CD4-positive, alpha-beta T cell treated with Interleukin-15 for 4 hours (primary cell): Measurements from ENCODE around the gene VARS1.
"Not testable (repeated sequence)": the region's sequence is repeated elsewhere in the genome, so short reads cannot be mapped to it uniquely, and the experiment has no call there.

Experiments
- DNase-seq: peaks from one replicate; pipeline ENCODE4 v3.0.0-alpha.2; 2020; ENCODE audit warnings: low spot score

Gene VARS1

GRCh38 chr6:31794294-31794865 lies 1.2 kb downstream of the VARS1 start:
- DNase-seq, result no peak

DNA sequence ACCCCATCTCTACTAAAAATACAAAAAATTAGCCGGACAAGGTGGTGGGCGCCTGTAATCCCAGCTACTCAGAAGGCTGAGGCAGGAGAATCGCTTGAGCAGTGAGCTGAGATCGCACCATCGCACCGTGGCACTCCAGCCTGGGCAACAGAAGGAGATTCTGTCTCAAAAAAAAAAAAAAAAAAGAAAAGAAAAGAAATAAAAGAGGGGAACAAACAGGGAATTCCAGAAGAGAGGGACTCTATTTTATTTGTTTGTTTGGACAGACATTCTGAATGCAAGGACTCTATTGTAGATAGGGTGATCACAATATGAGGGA lies 1.7 kb downstream of the VARS1 start:
- not testable (repeated sequence) for DNase-seq

DNA sequence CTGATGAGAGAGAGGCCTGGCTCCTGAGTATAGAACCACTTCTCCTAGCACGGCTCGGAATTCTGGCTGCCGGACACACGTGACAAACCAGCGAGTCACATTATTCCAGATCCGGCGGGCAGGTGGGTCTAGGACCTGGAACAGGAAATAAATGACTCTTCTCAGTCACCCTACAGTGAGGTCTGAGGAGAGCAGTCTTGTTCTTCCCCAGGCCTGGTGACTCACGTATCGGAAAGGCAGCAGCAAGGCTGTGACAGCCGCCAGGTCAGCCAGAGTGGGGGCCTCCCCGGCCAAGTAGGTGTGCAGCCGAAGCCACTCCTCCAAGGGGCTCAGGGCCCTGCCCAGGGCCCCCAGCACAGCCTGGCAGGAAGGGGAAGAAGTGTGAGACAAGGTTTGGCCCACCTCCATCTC lies 2.8 kb downstream of the VARS1 start:
- DNase-seq, result no peak

GRCh38 chr6:31792090-31792374 lies 3.5 kb downstream of the VARS1 start:
- DNase-seq, result no peak

- no peak for DNase-seq
Observed at GRCh38 chr6:31791324-31792089, 4.0 kb downstream of the VARS1 start.

DNA sequence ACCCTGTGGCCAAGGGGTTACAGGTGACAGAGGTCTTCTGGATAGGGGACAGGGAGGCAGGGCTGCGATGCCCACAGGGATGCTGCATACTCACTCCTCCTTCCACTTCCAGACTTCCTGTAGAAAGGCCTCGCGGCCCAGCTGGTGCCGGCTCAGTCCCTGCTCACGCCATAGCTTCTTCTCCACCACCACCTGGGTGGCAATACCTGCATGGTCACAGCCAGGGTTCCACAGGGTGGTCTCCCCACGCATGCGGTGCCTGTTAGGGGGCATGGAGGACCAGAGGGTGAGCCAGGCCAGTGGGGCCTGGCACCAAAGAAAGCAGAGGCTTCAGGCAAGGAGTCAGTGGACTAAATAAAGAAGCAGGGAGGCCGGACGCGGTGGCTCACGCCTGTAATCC lies 10.1 kb downstream of the VARS1 start:
- DNase-seq, result no peak

GRCh38 chr6:31784098-31784925 lies 11.2 kb downstream of the VARS1 start:
- no peak for DNase-seq

DNA sequence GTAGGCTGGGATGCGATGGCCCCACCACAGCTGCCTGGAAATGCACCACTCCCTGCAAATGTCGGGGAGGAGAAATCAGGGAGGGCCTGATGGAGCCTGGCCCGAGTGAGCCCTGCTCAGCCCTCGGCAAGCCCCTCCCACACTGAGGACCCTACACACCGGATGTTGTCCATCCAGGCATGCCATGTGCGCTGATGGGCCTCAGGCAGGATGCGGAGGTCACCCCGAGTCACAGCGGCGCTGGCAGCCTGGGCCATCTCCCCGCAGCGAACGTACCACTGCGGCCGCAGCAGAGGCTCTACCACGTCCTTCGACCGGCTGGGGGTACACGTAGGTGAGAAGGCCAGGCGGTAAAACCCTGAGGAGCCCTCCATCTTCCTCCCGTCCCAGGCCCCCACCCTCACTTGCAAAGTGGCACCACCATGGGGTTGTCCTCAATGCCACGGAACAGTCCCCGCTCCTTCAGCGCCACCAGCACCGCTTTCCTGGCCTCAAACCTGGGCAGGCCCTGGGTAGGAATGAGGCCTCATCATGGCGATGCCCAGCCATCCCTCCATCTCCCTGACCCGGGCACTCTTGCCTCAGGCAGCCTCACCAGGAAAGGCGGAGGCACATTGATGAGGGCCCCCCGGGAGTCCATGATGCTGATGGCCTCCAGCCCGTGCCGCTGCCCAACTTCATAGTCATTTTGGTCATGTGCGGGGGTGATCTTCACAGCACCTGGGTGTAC lies 13.3 kb downstream of the VARS1 start:
- no peak for DNase-seq

DNA sequence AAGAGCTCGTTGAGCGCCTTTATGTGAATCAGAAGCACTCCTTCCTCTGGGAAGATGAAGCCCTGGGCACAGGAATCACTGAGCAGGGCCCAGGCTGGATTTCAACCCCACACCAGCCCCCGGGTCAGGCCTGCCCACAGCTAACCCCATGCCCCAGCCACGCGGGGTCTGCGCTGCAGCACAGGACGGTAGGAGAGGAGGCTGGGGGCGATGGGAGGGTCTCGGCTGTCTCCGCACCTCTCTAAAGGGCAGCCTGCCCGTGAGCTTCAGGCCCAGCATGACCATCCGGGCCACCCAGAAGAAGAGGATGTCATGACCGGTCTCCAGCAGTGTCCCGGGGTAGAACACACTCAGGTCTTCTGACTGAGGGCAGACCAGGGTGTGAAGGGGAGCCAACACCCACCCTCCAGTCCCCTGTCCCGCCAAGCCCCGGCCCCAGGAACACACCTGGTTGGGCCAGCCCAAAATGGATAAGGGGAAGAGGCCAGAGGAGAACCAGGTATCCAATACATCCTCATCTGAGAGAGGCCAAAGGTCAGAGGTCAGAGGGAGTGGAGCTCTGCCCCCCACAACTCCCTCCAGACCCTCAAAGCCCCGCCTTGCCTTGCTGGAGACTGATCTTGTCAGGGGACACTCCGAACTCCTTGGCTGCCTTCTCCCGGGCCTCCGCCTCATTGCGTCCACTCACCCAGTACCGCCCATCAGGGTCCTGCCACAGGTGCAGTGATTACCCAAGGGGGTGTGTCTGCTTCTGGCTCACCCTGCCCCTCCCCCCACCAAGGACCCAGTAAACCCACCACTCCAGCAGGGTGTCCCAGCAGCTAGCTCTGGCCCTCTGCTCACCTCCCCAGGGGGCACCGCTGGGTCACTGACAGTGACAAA lies 14.1 kb downstream of the VARS1 start:
- no peak for DNase-seq

DNA sequence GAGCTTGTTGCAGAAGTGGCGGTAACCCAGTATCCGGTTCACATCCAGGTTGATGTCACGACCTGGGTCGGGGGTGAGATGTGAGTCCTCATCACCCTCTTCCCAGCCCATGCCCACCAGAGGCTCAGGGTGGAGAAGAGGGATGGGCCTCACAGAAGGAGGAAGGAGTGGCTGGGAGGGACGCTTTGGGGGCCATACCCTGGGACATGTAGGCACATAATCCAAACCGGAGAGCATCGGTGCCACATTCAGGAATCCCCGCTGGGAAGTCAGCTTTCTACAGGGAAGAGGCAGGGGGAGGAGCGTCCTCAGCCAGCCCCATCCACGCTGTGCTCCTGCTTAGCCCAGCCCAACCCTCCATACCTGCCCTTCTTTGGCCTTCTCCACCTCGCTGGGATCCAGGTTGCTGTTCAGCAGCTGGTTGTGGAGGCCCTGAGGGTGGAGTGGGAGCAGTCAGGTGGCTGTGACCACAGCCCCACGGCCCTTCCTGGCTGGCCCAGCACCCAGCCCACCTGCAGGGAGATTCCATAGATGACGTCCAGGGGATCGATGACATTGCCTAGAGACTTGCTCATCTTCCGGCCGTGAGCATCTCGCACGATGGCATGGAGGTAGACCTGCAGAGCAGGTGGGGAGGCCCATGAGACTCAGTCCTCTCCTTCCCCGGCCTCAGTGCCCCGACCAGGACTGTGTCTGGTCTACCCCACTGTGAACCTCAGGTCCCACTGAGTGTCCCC lies 14.9 kb downstream of the VARS1 start:
- no peak for DNase-seq

DNA sequence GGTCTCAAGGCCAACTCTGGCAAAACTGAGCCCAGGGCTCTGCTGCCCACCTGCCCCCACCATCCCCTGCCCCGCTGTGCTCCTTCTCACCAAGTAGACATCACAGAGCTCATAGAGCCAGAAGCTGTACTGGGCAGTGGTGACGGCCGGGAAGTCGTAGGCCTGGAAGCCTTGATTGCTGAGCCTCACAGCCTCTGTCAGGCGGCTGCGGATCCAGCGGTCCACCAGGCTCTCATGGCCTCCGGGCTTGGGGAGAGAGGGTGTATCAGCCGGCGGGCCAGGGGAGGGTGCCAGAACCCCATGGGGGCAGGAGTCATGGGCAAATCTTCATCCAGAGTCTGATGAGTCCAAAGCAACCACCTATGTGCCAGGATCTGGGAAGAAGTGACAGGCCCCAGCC lies 15.6 kb downstream of the VARS1 start:
- no peak for DNase-seq

DNA sequence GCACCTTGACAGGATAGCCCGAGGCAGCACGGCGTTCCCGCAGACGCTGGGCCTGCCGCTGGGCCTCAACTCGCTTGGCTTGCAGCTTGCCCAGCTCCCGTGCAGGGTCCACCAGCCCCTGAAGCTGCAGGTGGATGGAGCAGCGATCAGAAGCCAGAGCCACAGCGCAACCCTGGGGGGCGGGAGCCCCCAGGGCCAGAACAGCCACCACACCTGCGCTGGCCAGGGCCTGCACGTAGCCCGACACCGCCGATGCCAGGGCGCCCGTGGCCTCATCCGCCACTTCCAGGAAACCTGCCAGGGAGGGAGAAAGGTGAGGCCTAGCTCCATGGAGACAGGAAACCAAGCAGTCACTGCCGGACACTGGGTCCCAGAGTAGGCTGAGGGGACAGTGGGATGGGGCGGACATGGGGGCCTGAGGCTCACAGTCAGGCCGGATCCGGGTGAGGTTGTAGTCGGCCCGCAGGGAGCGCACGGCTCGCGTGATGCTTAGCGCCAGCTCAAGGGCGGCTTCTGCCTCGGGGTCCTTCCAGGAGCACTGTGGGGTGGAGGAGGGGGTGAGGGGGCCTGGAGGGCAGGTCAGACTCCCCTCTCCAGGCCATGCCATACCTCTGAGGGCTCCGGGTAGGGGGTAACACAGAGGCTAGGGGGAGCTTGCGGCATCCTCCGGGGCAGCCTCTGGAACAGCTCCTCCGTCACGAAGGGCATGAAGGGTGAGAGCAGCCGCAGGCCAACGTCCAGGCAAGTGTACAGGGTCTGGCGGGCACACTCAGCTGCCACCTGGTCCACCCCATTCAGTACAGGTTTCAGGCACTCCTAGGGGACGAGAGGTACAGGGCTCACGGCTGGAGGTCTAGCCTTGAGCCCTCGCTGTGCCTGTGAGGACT lies 16.3 kb downstream of the VARS1 start:
- DNase-seq, result no peak

DNA sequence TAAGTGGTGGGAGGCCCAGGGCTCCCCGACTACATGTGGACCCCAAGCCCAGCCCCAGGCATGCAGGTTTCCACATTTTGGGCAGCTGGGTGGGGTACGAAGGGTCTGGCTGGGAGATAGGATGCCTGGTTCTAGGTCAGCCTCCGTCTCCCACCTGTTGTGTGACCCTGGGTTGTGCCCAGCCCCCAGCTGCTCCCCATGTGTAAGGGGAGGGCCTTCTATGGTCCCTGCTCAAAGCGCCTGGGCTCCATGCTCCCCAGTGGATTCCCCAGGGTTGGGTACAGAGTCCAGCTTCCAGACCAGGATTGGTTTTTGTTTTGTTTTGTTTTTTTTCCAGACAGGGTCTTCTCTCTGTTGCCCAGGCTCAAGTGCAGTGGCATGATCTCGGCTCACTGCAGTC lies 17.4 kb downstream of the VARS1 start:
- no peak for DNase-seq

- no peak for DNase-seq
Observed at GRCh38 chr6:31777667-31778050, 17.9 kb downstream of the VARS1 start.

GRCh38 chr6:31776989-31777666 lies 18.4 kb downstream of the VARS1 start, which contains the start of gene VWA7:
Gene VWA7 (minus strand): TSS chr6:31777328. CDS start chr6:31776779, 549 bp downstream.
- peak; percentile 73 for DNase-seq

DNA sequence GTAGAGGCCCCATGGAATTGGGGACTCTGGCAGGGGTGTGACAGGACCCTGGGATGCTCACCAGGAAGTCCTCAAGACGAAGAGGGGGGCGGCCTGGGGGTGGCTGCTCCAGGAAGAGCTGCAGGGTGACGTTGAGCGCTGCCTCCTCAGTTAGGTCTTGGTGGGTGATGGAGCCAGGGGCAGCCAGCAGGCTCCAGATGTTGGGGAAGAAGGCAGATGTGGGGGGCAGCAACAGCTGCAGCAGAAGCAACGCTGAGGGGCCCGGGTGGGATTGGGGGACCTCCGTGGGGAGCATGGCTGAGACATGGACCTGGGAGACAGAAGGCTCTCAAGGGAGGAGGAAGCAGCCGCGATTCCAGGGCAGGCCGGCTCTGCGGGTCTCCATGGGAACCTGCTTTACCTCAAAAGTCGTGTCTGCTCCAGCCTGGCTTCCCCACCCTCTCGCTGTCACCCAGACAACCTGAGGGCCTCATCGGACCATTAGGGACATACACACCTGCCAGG lies 19.0 kb downstream of the VARS1 start:
- DNase-seq, result no peak

DNA sequence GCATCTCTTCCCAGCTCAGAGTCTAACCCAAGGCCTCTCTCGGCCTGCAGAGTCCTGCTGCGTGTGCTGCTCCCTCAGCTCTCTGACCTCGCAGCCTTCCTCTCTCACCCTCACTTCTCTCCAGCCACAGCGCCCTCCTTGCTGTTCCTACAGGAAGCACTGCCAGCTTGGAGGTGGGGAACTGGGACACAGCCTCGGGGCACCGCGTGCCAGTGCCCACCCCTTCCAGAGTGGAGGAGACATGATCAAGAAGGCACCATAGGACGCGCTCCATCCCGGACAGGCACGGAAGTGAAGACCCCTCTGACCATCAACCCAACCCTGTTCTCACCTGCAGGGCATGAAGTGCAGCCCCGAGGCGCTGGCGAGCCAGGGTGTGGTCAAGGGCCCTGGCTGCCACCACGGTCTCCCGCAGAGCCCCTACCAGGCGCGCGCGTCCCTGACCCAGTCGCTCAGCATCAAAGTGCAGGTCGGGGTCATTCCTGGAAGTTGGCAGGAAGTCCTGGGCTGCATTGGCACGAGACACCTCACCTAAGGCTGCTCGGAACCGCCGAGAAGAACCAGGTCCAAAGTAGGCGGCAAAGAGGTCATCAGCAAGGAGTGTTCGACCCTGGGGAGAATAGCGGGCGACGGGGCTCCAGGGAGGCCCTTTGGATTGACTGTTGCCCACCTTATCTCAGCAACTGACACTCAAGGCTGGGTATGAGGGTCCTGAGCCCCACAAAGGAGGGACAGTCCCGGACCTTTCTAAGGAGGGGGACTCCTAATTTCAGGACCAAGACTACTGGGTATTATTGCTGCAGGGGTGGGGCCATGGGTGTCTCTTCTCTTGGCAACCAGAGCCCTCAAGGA lies 19.7 kb downstream of the VARS1 start:
- DNase-seq, result no peak

DNA sequence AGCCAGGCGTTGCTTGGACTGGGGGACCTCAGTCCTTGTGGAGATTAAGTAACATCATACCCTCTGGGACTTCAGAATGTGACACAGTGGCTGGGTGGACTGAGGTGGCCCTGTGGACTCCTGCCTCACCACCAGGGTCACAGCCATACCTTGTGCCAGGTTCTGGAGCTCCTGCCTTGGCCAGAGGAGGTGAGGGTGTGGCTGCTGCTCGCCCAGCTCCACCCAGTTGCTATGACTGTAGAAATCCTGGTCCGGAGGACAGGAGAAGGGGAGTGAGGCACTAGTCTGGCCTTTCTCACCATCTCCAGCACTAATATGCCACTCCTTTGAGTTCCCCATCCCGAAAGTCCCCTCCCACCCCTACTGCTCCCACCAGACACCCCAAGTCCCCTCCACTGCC lies 20.4 kb downstream of the VARS1 start:
- no peak for DNase-seq
